Glutamatergic neuron (in vitro differentiated cells): ENCODE results near the gene DRAM1. TPM values are rescaled to one million over a fixed set of nuclear protein-coding genes. Genes with fewer than 3 reads are reported as not detected.

Experiments used
- DNase-seq: peaks from one replicate; pipeline ENCODE4 v3.0.0; 2022
- H3K27ac Mint-ChIP-seq: one replicate; pipeline ENCODE4 v1.8.0; 2020; ENCODE audit warnings: mild to moderate bottlenecking, mixed read lengths, inconsistent platforms; ENCODE audit not compliant: unreplicated experiment
- H3K27me3 Mint-ChIP-seq: one replicate; pipeline ENCODE4 v1.8.0; 2020; ENCODE audit warnings: mild to moderate bottlenecking, moderate library complexity, mixed read lengths, inconsistent platforms; ENCODE audit not compliant: unreplicated experiment
- H3K36me3 Mint-ChIP-seq: one replicate; pipeline ENCODE4 v1.8.0; 2020; ENCODE audit warnings: mild to moderate bottlenecking, mixed read lengths, inconsistent platforms; ENCODE audit not compliant: unreplicated experiment
- H3K4me1 Mint-ChIP-seq: one replicate; pipeline ENCODE4 v1.8.0; 2020; ENCODE audit warnings: mild to moderate bottlenecking, low read depth, mixed read lengths, inconsistent platforms; ENCODE audit not compliant: unreplicated experiment
- H3K4me3 Mint-ChIP-seq: one replicate; pipeline ENCODE4 v1.8.0; 2020; ENCODE audit warnings: mild to moderate bottlenecking, mixed read lengths, inconsistent platforms; ENCODE audit not compliant: unreplicated experiment
- H3K9me3 Mint-ChIP-seq: one replicate; pipeline ENCODE4 v1.8.0; 2020; ENCODE audit warnings: mild to moderate bottlenecking, moderate library complexity, mixed read lengths, inconsistent platforms; ENCODE audit not compliant: unreplicated experiment
- CTCF ChIP-seq: fragments of 200-600 bp; sonication (generic); IDR thresholded peaks from one replicate; pipeline ENCODE4 v1.5.0; 2021; ENCODE audit not compliant: partially characterized antibody, unreplicated experiment
- total RNA-seq: library from RNA; stranded (reverse); fragmentation: NEBNext Ultra II Directional; extraction: Animal tissue kit (Norgen Biotek cat#: 25700); gene quantifications from one replicate; pipeline ENCODE4 v1.2.1, GENCODE V29; 2021; ENCODE audit not compliant: unreplicated experiment

Gene DRAM1
- total RNA-seq, 1 donor from 2014 or later: 0.83 TPM

- Mint-ChIP-seq H3K4me3 (no peak overlapping the region), H3K27me3 (peaks cover 2% of the 10 kb centered on the region), H3K9me3 (no peaks in the 10 kb centered on the region), H3K27ac (no peak overlapping the region), H3K4me1 (no peaks in the 10 kb centered on the region), H3K36me3 (no peaks in the 10 kb centered on the region)
- TF ChIP-seq CTCF: no peak
- no peak for DNase-seq
Observed at GRCh38 chr12:101948365-101948764, 71.0 kb downstream of the DRAM1 start.

DNA sequence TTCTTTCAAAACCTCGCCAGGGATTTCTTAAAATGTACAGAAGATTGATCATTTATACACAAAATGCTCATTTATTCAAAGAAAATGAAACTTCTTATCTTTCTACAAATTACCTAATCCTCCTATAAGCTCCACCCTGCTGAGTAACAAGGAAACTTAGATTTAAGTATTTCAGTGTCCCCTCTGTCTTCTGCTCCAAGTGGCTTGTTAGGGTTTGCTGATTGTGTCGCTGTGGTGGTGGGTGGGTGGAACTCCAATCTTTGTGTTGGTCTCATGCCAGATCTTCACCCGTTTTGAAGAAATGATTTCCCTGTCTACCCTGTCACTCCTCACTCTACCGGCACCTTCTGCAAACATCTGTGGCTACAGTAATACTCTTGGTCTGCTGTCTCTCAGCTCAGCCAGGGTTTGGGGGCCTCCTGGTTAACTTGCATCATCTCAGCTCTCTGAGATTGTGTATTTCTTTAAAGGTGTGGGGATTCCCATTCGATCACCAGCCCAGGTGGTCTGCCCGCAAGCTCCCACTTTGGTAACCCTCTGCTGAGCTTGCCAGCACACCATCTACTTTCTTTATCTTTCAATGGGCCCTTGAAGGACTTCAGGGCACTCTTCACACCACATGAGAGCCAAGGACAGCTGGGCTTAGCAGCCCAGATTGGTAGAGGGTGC is 73.8 kb downstream of the DRAM1 start:
- Mint-ChIP-seq H3K27ac (no peak overlapping the region), H3K36me3 (no peaks in the 10 kb centered on the region), H3K4me1 (no peaks in the 10 kb centered on the region), H3K9me3 (no peaks in the 10 kb centered on the region), H3K27me3 (no peaks in the 10 kb centered on the region), H3K4me3 (no peak overlapping the region)
- DNase-seq: no peak
- TF ChIP-seq CTCF: no peak

DNA sequence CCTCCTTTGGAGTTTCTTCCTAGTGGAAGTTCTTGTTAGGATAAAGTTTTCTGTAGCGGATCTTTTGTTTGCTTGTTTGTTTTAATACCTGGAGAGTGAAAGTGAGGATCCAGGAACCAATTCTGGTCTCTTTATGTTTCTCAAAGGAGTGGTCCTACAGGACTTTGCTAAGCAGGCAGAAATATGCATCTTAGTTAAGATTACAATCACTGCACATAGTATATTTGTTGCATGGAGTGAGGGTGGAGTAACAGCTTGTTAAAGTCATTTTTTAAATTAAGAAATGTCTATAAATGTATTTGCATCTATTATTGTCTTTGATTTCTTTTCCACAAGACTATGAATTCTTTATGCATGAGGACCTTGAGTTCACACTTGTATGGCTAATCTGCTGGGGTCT is 76.7 kb downstream of the DRAM1 start:
- no peak for DNase-seq
- no peak for TF ChIP-seq CTCF
- Mint-ChIP-seq H3K4me3 (no peak overlapping the region), H3K27ac (no peak overlapping the region), H3K36me3 (no peaks in the 10 kb centered on the region), H3K9me3 (no peaks in the 10 kb centered on the region), H3K4me1 (no peaks in the 10 kb centered on the region), H3K27me3 (no peaks in the 10 kb centered on the region)

DNA sequence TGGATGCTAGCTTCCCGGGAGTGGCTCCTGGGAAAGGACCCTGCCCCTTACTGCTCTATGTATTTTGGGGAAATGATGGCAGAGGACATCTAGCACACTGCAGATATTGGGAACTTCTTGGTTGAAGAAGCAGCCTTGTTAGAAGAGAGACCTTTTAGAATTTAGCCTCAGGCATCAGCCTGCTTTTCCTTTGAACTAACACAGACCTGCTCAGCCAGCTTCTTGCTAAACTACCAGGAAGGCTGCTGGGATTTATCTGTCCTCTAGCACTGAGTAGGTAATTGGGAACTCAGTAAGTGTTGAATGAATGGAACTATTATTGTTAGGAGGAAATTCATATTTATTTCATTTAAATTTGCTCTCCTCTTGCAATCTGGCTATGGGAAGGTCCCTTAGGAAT is 77.3 kb downstream of the DRAM1 start:
- no peaks in the 10 kb centered on the region for H3K9me3 Mint-ChIP-seq
- TF ChIP-seq CTCF: no peak
- H3K4me3 Mint-ChIP-seq: no peak overlapping the region
- no peak overlapping the region for H3K27ac Mint-ChIP-seq
- no peak for DNase-seq
- no peaks in the 10 kb centered on the region for H3K4me1 Mint-ChIP-seq
- no peaks in the 10 kb centered on the region for H3K27me3 Mint-ChIP-seq
- H3K36me3 Mint-ChIP-seq: no peaks in the 10 kb centered on the region

DNA sequence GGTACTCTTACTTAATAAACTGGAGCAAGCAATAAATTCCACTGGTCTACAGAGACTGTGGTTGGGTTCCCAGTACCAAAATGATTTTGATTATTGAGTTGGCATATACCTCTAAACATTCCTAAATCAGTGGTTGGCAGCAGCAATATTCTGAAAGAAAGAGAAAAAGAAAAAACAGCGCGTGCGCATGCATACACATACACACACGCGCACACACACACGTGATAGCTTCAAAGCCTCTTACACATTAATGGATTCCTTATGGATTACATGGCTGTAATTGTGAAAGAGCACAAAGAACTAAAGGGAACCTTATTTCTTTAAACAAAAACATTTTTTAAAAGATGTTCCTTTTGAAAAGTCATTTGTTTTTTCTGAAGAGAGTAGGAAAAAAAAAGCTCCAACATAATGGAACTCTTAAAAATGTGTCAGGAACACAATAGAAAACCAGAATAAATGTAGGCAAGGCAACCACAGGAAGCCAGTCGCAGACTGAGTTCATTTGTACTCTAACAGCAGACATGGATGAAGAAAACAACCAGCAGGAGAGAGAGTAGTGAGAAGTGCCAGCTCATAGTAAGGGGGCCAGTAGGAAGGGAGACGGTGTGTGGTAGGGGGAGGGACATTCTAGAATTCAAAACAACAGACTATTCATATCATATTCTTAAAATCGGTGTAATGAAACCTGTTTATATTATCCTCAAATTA is 80.0 kb downstream of the DRAM1 start:
- Mint-ChIP-seq H3K9me3 (no peaks in the 10 kb centered on the region), H3K27ac (no peak overlapping the region), H3K36me3 (no peaks in the 10 kb centered on the region), H3K4me1 (no peaks in the 10 kb centered on the region), H3K4me3 (no peak overlapping the region), H3K27me3 (no peaks in the 10 kb centered on the region)
- TF ChIP-seq CTCF: no peak
- no peak for DNase-seq
